Spinal cord (tissue), 10 donors: ENCODE measurements around the gene TP53I13. TPM values are rescaled to one million over a fixed set of nuclear protein-coding genes. Genes with fewer than 3 reads are reported as not detected.

Source experiments
- DNase-seq, 6 donors: peaks; one replicate each; pipeline versions ENCODE4 v3.0.0 to v3.0.0-alpha.2; 2013 to 2015; ENCODE audit warnings: low spot score in 6 of 6, low read depth in 4 of 6
- H3K27ac ChIP-seq: one replicate; pipeline ENCODE4 v1.5.1; 2013; ENCODE audit warnings: low read depth, low read length, control low read depth
- H3K27me3 ChIP-seq: one replicate; pipeline ENCODE4 v1.6.1; 2013; ENCODE audit warnings: low read length; ENCODE audit not compliant: control insufficient read depth, insufficient read depth
- H3K36me3 ChIP-seq: one replicate; pipeline ENCODE4 v1.6.1; 2013; ENCODE audit warnings: low read length; ENCODE audit not compliant: control insufficient read depth, insufficient read depth
- H3K4me1 ChIP-seq: one replicate; pipeline ENCODE4 v1.6.1; 2013; ENCODE audit warnings: low read length; ENCODE audit not compliant: control insufficient read depth, insufficient read depth
- H3K4me3 ChIP-seq: one replicate; pipeline ENCODE4 v1.5.1; 2013; ENCODE audit warnings: low read depth, low read length, control low read depth
- H3K9me3 ChIP-seq: one replicate; pipeline ENCODE4 v1.6.1; 2013; ENCODE audit warnings: low read length; ENCODE audit not compliant: control insufficient read depth, insufficient read depth
- WGBS: methylation state at CpG from one replicate; pipeline ENCODE4 v1.1.5; 2013; ENCODE audit warnings: missing lambda C conversion rate; ENCODE audit not compliant: insufficient coverage; 5-methylcytosine and 5-hydroxymethylcytosine counted together
- polyA plus RNA-seq, 2 donors: library from polyadenylated mRNA; unstranded; fragments of 120-200 nt; gene quantifications; one replicate each; pipeline ENCODE4 v1.2.1, GENCODE V29; 2013; ENCODE audit not compliant: insufficient read length in 2 of 2
- total RNA-seq, 2 donors: library from RNA; depleted of rRNA in 1 of 2; stranded (reverse); fragments of 120-200 nt in 1 of 2; fragments of >200 nt in 1 of 2; gene quantifications; one replicate each; pipeline versions ENCODE4 v1.2.3 to v1.2.4, GENCODE V29; 2013 to 2014
- donor health status: healthy.

The TP53I13 gene
- total and polyA plus RNA-seq, 4 donors: 12.9 to 37.9 (median 26.8) TPM

DNA sequence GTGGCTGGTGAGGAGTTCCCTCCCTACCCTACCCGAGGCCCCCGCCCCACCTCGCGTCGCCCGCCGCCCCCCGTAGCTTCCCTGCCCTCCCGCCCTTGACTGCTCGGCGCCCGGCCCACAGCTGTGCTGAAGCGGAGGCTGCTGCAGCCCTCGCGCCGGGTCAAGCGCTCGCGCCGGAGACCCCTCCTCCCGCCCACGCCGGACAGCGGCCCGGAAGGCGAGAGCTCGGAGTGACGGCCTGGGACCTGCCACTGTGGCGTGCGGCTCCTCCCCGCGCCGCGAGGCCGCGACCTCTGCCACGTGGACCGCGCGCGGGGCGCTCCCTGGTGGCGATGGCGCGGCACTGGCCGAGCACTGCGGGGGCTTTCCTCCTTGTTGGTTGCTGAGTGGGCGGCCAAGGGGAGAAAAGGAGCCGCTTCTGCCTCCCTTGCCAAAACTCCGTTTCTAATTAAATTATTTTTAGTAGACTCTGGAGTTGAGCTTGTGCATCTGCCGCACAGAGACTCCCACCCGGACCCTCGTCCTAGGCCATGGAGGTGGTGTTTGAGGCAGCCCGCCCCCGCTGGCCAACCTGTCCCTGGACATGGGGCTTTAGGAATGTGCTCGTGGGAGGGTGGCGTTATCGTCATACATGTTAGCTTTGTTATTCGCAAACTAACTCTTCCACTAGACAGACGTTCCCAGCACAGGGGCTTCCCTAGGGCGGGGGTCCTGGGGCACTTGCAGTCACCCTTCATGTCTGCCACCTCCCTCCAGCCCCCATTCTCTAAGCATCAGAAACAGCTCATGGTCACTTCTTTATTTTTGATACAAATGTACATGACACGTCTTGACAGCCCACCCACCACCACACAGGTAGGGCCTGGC is 4.4 kb downstream of the TP53I13 start:
- Histone ChIP-seq H3K4me3 (no peak overlapping the region), H3K27me3 (no peaks in the 10 kb centered on the region), H3K27ac (peak overlapping the region; percentile 33), H3K4me1 (peaks cover 64% of the 10 kb centered on the region), H3K9me3 (no peaks in the 10 kb centered on the region), H3K36me3 (peaks cover 60% of the 10 kb centered on the region)
- DNase-seq: peak in 2 of 6 donors; percentile 60 to 76
- WGBS: 11% methylated on average over 47 of the region's 62 CpGs

- no peaks in the 10 kb centered on the region for H3K27me3 ChIP-seq
- no peak overlapping the region for H3K4me3 ChIP-seq
- DNase-seq: no peak
- no peaks in the 10 kb centered on the region for H3K9me3 ChIP-seq
- 94% methylated on average over 3 of the region's 6 CpGs for WGBS
- H3K4me1 ChIP-seq: peaks cover 66% of the 10 kb centered on the region
- peaks cover 66% of the 10 kb centered on the region for H3K36me3 ChIP-seq
- no peak overlapping the region for H3K27ac ChIP-seq
These were observed 5.0 kb downstream of the TP53I13 start for GRCh38 chr17:29573558-29573869.

- Histone ChIP-seq H3K9me3 (no peaks in the 10 kb centered on the region), H3K27ac (no peak overlapping the region), H3K27me3 (no peaks in the 10 kb centered on the region), H3K36me3 (peaks cover 72% of the 10 kb centered on the region), H3K4me1 (peaks cover 64% of the 10 kb centered on the region), H3K4me3 (no peak overlapping the region)
- 94% methylated on average over 8 of the region's 14 CpGs for WGBS
- DNase-seq: peak in 1 of 6 donors; percentile 1
These were observed 5.6 kb downstream of the TP53I13 start for GRCh38 chr17:29573871-29574731.

GRCh38 chr17:29574732-29575510 is 6.4 kb downstream of the TP53I13 start:
- Histone ChIP-seq H3K4me3 (no peak overlapping the region), H3K36me3 (peaks cover 80% of the 10 kb centered on the region), H3K9me3 (no peaks in the 10 kb centered on the region), H3K27me3 (no peaks in the 10 kb centered on the region), H3K4me1 (peaks cover 56% of the 10 kb centered on the region), H3K27ac (no peak overlapping the region)
- WGBS: 90% methylated on average over 13 of the region's 17 CpGs
- no peak for DNase-seq

- Histone ChIP-seq H3K4me1 (peaks cover 61% of the 10 kb centered on the region), H3K27me3 (no peaks in the 10 kb centered on the region), H3K4me3 (no peak overlapping the region), H3K27ac (no peak overlapping the region), H3K36me3 (peaks cover 88% of the 10 kb centered on the region), H3K9me3 (no peaks in the 10 kb centered on the region)
- DNase-seq: no peak
- 90% methylated on average over 23 of the region's 28 CpGs for WGBS
These were observed 7.2 kb downstream of the TP53I13 start for GRCh38 chr17:29575511-29576213.

DNA sequence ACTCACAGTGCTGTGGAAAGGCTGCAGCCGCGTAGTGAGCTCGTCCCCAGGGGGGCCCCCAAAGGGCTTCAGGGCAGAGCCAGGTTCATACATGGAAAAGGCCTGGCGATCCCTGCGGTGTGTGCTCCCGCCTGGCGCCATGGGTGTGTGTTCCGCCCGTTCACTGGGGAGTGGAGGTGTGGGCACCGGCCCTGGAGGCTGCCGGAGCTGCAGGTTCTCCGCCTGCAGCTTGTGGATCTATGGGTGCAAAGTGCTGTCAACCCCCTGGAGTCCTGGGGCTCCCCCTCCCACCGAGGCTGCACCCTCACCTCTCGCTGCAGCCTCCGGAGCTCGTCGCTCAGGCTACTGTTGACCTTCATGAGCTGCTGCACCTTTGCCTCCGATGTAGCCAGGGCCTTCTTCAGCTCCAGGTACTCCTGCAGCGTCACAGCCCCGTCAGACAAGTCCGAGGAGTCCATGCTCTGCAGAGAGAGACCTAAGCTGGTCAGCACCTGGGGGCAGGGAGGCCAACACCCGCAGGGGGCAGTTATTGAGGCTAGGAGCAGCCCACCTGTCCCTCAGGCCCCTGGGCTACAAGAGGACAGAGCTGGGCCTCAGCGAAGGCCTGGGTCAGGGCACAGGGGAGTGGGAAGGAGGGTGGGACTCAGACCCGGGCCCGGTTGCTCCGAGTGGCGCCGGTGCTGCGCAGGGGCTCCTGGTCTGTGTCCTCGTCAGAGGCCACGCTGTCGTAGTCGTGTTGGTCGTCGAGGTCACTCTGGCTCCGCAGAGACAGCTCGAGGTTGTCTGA is 7.9 kb downstream of the TP53I13 start:
- Histone ChIP-seq H3K27ac (no peak overlapping the region), H3K27me3 (no peaks in the 10 kb centered on the region), H3K9me3 (no peaks in the 10 kb centered on the region), H3K4me1 (peaks cover 67% of the 10 kb centered on the region), H3K36me3 (peaks cover 95% of the 10 kb centered on the region), H3K4me3 (no peak overlapping the region)
- 94% methylated on average over 37 of the region's 37 CpGs for WGBS
- no peak for DNase-seq

- 96% methylated on average over 8 of the region's 9 CpGs for WGBS
- H3K4me1 ChIP-seq: peaks cover 67% of the 10 kb centered on the region
- H3K9me3 ChIP-seq: no peaks in the 10 kb centered on the region
- H3K4me3 ChIP-seq: no peak overlapping the region
- no peak overlapping the region for H3K27ac ChIP-seq
- DNase-seq: no peak
- H3K36me3 ChIP-seq: peaks cover 96% of the 10 kb centered on the region
- no peaks in the 10 kb centered on the region for H3K27me3 ChIP-seq
These were observed 8.5 kb downstream of the TP53I13 start for GRCh38 chr17:29577001-29577370.

DNA sequence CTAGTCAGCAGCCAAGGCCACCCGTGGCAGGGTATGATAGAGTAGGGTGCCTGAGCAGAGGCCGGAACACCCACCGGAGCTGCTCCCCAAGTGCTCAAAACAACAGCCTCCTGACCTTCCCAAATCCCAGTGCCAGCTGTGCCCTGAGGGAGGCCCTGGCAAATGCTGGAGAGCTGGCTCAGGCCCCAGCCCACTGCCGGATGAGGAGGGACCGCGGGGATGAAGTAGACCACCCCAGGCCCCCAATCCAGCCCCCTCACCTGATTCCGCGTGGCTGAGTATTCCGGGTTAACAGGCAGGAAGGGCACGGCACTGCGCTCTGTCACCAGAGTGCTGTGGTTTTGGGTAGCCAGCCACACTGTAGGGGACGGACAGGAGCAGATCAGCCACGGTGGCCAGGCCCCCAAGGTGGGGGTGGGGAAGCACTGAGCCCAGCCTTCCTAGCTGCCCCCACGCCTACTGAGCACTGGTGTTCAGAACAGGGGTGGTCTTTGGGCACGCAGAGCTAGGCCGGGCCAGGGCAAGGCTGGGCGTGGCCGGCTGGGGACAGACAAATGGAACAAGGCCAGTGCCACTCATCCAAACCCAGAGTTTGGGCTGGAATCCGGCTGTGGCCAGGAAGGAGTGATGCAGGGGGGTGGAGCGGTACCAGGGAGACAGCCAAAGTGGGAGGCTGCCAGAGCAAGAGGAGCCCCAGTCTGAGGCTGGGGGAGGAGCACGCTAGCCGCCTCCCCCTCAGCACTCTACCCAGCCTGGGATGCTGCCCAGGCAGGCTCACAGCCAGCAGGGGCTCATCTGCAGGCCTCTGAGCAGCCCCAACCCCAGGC is 9.1 kb downstream of the TP53I13 start:
- 67% methylated on average over 15 of the region's 22 CpGs for WGBS
- Histone ChIP-seq H3K27ac (peak overlapping the region; percentile 64), H3K4me3 (no peak overlapping the region), H3K36me3 (peaks cover 97% of the 10 kb centered on the region), H3K27me3 (no peaks in the 10 kb centered on the region), H3K9me3 (no peaks in the 10 kb centered on the region), H3K4me1 (peaks cover 67% of the 10 kb centered on the region)
- peak in 2 of 6 donors; percentile 39 to 86 for DNase-seq
